ENCODE results near the gene GALNT14. TPM values are rescaled to one million over a fixed set of nuclear protein-coding genes. Genes with fewer than 3 reads are reported as not detected.

GALNT14 gene, protein sequence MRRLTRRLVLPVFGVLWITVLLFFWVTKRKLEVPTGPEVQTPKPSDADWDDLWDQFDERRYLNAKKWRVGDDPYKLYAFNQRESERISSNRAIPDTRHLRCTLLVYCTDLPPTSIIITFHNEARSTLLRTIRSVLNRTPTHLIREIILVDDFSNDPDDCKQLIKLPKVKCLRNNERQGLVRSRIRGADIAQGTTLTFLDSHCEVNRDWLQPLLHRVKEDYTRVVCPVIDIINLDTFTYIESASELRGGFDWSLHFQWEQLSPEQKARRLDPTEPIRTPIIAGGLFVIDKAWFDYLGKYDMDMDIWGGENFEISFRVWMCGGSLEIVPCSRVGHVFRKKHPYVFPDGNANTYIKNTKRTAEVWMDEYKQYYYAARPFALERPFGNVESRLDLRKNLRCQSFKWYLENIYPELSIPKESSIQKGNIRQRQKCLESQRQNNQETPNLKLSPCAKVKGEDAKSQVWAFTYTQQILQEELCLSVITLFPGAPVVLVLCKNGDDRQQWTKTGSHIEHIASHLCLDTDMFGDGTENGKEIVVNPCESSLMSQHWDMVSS
- 0.14 TPM in 1 of 2 replicates, not detected in the other for total RNA-seq

DNA sequence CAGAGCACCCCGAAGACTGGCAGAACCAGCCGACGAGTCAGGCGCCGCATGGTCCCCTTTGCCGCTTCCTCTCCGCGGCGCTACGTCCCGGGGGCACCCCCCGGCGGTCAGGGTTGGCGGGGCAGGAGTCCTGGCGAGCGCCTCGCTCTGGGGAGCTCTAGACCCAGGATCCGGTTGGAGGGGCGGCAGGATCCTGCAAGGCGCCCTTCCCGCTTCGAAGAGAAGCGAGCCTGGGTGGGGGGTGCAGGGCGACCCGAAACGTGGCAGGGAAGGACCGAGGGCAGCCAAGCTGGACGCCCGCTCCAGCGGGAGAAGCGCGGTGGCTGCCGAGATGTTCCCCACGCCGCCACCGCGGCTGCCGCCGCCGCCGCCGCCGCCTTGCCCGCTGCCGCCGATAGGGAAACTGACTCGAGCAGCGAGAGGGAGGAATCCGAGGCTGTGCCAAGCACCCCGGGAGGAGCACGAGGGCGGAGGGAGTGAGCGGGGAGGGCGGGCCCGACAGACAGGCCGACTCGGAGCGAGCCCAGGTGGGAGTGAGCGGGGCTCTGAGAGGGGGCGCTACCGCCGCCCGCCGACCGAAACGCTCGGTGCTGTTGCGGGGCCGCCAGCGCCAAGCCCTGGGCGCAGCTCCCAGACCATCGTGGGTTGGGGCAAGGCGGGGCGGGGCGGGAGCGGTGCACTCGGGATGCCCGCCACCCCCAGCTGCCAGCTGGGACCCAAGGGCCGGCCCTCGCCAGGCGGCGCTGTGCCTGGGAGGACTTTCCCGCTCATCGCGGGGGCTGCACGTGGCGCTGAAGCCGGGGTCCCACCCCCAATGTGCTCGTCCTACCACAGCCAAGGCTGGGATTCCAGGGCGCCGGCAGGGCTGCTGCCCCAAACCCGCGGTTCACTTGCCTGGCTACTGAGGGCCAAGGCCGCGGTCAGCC lies at the start of gene GALNT14:
Gene GALNT14 (minus strand): TSS at position 404 of the 926 bp plus-strand sequence. CDS start 354 bp downstream, at position 50.

Other genes with a start within 250 kb of the GALNT14 start
- 0.14 TPM in 1 of 2 replicates, not detected in the other for gene CAPN14, start 79.1 kb upstream of the GALNT14 start, total RNA-seq
- 6.6 and 67.6 TPM in 2 replicates for gene EHD3, start 95.7 kb upstream of the GALNT14 start, total RNA-seq